ENCODE data around the gene MEF2D.

The MEF2D gene

GRCh38 chr1:156423422-156424352 is 76.9 kb downstream of the MEF2D start:
- Histone ChIP-seq H2AFZ (ENCODE audit: low read length, unreplicated experiment) (no peak overlapping the region), H3K27me3 (ENCODE audit: insufficient read depth, low read length) (peaks cover 99% of the 10 kb centered on the region), H3K27ac (ENCODE audit: low read depth, low read length) (no peak overlapping the region), H3K36me3 (ENCODE audit: insufficient read depth, low read length) (no peaks in the 10 kb centered on the region), H3K4me1 (ENCODE audit: control insufficient read depth, insufficient read depth, low read length, unreplicated experiment) (peaks cover 12% of the 10 kb centered on the region), H3K4me3 (ENCODE audit: low read depth, low read length) (no peak overlapping the region), H3K79me2 (ENCODE audit: control insufficient read depth, insufficient read depth, low read length, unreplicated experiment) (no peaks in the 10 kb centered on the region)

- Histone ChIP-seq H3K79me2 (ENCODE audit: control insufficient read depth, insufficient read depth, low read length, unreplicated experiment) (no peaks in the 10 kb centered on the region), H3K27me3 (ENCODE audit: insufficient read depth, low read length) (peaks cover 99% of the 10 kb centered on the region), H3K4me3 (ENCODE audit: low read depth, low read length) (no peak overlapping the region), H3K4me1 (ENCODE audit: control insufficient read depth, insufficient read depth, low read length, unreplicated experiment) (peaks cover 12% of the 10 kb centered on the region), H2AFZ (ENCODE audit: low read length, unreplicated experiment) (no peak overlapping the region), H3K27ac (ENCODE audit: low read depth, low read length) (no peak overlapping the region), H3K36me3 (ENCODE audit: insufficient read depth, low read length) (no peaks in the 10 kb centered on the region)
Observed at GRCh38 chr1:156422602-156423091, 77.9 kb downstream of the MEF2D start.

DNA sequence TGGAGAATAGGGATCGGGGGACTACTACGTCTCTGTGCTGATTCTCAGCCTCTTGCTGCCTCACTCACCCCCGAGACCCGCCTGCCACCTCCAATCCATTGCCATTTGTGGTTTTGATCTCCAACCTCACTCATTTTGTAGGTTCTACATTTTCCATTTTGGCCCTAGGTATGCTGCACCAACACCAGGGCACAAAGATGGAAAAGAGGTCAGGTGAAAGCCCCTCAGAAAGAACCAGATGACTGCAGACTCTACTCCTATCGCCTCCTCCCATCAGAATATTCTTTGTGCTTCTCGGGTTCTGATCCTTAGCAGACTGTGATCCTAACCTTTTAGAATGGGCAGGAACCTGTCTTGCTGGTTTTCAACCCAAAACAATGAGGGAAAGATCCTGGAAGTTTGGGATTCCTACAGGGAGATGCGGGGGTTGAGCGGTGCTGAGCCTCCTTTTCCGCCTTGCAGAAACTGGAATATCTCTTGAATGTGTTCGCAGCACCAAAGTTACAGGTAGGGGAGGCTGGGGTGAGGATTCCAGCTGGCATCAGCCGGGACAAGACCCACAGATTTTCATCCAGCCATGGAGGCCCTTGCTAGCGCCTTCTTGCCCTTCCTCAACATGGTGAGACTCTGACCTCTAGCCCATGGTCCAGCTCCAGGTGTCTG is 78.5 kb downstream of the MEF2D start:
- no peak overlapping the region for H3K27ac ChIP-seq (ENCODE audit: low read depth, low read length)
- H3K4me1 ChIP-seq (ENCODE audit: control insufficient read depth, insufficient read depth, low read length, unreplicated experiment): peaks cover 12% of the 10 kb centered on the region
- H2AFZ ChIP-seq (ENCODE audit: low read length, unreplicated experiment): no peak overlapping the region
- H3K4me3 ChIP-seq (ENCODE audit: low read depth, low read length): no peak overlapping the region; the same call in 1 of the 2 replicates
- no peaks in the 10 kb centered on the region for H3K36me3 ChIP-seq (ENCODE audit: insufficient read depth, low read length)
- H3K27me3 ChIP-seq (ENCODE audit: insufficient read depth, low read length): peaks cover 99% of the 10 kb centered on the region
- H3K79me2 ChIP-seq (ENCODE audit: control insufficient read depth, insufficient read depth, low read length, unreplicated experiment): no peaks in the 10 kb centered on the region

DNA sequence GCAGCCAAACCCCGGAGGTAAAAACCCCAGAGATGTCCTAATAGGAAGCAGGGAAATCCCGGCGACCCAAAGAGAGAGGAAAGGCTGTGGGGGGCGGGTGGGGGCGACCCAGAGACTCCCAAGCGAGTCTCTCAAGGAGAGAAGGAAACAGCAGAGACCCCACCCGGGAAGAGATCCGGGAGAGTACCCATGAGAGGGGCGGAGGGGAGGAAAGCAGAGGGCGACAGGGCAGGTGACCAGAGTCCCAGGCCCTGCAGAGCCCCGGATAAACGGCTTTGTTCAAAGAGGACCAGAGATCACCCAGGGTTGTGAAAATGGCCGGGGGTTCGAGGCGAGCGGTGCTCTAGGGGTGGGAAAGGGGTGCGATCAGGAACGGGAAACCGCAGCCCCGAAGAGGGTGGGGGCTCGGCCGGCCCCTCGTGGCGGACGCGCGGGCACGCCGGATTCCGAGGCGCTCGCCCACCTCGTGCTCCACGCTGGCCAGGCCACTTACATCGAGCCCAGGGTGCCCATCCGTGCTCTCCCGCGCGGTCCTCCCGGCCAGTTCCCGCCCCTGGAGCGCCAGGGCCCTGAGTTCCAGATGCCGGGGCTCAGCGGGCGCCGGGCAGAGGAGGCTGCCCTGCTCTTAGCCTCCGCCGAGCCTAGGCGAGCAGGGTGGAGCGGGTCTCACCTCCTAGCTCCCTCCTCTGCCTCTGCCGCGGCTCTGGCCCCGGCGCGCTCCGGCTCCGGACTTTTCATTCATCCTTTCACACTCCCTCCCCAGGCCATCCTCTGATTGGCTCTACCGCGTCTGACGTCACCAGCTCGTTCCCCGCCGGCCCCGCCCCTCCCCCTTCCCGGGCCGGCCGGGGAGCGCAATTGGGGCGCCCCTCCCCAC is 79.3 kb downstream of the MEF2D start:
- peak overlapping the region; percentile 66 for H3K4me3 ChIP-seq (ENCODE audit: low read depth, low read length)

DNA sequence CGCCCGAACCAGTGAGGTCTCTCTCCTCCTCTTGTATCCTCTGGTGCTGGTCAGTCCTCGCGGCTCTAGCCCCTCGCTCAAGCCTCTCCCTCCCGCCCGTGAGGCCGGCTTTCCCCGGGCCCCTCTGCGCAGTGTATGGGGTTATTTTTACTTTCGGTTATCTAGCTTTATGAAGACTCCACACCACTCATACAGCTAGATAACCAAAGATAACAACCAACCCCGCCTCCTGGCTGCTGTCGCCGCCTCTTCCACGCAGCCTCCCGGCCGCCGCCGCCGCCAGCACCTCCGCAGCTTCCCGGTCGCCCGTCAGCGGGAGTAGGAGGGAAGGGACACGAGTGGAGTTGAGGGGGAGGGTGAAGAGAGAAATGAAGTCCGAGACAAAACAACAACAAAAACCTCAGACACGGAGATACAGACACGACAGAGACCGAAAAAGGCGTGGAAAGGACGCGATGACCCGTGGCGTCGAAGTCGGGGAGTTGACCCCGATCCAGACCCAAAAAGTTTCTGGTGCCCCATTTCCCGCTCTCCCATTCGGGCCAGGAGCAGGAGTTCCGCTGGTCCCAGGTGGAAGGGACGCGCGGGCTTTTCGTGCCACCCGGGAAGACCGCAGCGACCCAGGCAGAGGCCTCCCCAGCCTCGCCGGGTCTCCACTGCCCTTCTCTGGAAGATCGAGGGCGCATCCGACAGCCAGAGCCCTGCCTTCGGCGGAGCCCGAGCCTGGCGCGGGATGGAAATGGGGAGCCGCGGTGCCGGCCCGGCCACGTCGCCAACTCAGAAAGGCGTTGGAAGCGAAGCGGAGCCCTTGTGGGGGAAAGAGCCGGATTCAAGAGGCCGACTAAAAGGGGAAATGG is 80.1 kb downstream of the MEF2D start:
- Histone ChIP-seq H3K27me3 (ENCODE audit: insufficient read depth, low read length) (peaks cover 99% of the 10 kb centered on the region), H3K4me1 (ENCODE audit: control insufficient read depth, insufficient read depth, low read length, unreplicated experiment) (peaks cover 12% of the 10 kb centered on the region), H3K27ac (ENCODE audit: low read depth, low read length) (no peak overlapping the region), H3K36me3 (ENCODE audit: insufficient read depth, low read length) (no peaks in the 10 kb centered on the region), H2AFZ (ENCODE audit: low read length, unreplicated experiment) (no peak overlapping the region), H3K4me3 (ENCODE audit: low read depth, low read length) (peak overlapping the region; percentile 66), H3K79me2 (ENCODE audit: control insufficient read depth, insufficient read depth, low read length, unreplicated experiment) (no peaks in the 10 kb centered on the region)

More for the DNA sequence above, 79.3 kb downstream of the MEF2D start:
- Histone ChIP-seq H3K4me1 (ENCODE audit: control insufficient read depth, insufficient read depth, low read length, unreplicated experiment) (peaks cover 12% of the 10 kb centered on the region), H3K79me2 (ENCODE audit: control insufficient read depth, insufficient read depth, low read length, unreplicated experiment) (no peaks in the 10 kb centered on the region), H3K36me3 (ENCODE audit: insufficient read depth, low read length) (no peaks in the 10 kb centered on the region), H3K27ac (ENCODE audit: low read depth, low read length) (no peak overlapping the region), H2AFZ (ENCODE audit: low read length, unreplicated experiment) (peak overlapping the region; percentile 24), H3K27me3 (ENCODE audit: insufficient read depth, low read length) (peaks cover 99% of the 10 kb centered on the region)

GRCh38 chr1:156419854-156420204 is 80.7 kb downstream of the MEF2D start:
- H3K4me3 ChIP-seq (ENCODE audit: low read depth, low read length): peak overlapping the region; percentile 66
- H3K36me3 ChIP-seq (ENCODE audit: insufficient read depth, low read length): no peaks in the 10 kb centered on the region
- no peak overlapping the region for H3K27ac ChIP-seq (ENCODE audit: low read depth, low read length)
- peaks cover 99% of the 10 kb centered on the region for H3K27me3 ChIP-seq (ENCODE audit: insufficient read depth, low read length)
- no peaks in the 10 kb centered on the region for H3K79me2 ChIP-seq (ENCODE audit: control insufficient read depth, insufficient read depth, low read length, unreplicated experiment)
- H2AFZ ChIP-seq (ENCODE audit: low read length, unreplicated experiment): no peak overlapping the region
- peaks cover 12% of the 10 kb centered on the region for H3K4me1 ChIP-seq (ENCODE audit: control insufficient read depth, insufficient read depth, low read length, unreplicated experiment)

DNA sequence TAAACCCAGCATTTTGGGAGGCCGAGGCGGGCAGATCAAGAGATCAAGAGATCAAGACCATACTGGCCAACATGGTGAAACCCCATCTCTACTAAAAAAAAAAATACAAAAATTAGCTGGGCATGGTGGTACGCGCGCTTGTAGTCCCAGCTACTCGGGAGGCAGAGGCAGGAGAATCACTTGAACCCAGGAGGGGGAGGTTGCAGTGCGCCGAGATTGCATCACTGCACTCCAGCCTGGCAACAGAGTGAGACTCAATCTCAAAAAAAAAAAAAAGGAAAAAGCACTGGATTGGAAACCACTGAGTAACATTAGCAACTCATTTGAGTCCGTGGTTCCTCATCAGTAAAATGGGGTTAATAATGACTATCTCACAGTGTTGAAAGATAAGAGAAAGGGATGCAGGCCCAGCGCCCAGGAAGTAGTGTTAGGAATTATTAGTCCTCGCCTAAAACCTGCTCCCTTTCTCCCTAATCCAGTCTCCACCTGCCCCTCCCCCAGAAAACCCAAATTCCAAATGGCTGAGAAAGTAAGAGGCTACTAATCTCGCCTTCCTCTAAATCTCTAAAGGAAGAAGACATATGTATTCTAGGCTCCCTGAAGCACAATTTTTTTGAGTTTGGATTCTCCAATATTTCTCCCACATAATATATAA is 82.0 kb downstream of the MEF2D start:
- Histone ChIP-seq H3K4me1 (ENCODE audit: control insufficient read depth, insufficient read depth, low read length, unreplicated experiment) (peaks cover 12% of the 10 kb centered on the region), H3K27ac (ENCODE audit: low read depth, low read length) (no peak overlapping the region), H2AFZ (ENCODE audit: low read length, unreplicated experiment) (no peak overlapping the region), H3K36me3 (ENCODE audit: insufficient read depth, low read length) (no peaks in the 10 kb centered on the region), H3K79me2 (ENCODE audit: control insufficient read depth, insufficient read depth, low read length, unreplicated experiment) (no peaks in the 10 kb centered on the region), H3K27me3 (ENCODE audit: insufficient read depth, low read length) (peaks cover 99% of the 10 kb centered on the region), H3K4me3 (ENCODE audit: low read depth, low read length) (no peak overlapping the region)

DNA sequence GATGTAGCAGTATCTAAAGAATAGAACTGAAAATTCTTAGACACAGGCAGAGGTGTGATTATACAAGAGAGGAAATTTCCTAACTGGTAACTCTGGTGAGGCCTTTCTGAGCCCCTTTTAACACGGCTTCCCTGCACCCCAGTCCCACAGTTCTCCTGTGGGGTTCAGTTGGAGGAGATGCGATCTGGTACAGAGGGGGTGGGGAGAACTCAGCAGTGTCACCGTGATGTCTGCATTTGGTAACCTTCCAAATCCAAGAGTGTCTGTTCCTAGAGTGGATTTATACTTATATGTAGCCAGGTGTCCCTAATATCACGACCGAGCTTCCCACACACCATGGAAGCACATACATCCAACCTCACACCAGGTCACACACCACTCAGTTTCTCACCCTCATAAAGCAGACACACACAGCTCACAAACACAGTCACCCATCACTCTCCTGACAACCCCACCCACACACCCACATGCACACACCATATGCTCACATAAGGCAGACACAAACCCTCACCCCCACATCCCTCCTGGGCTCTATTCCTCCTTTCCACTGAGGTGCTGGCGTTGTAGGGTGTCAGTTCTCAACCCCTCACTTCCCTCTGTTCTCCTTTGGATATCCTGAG is 83.1 kb downstream of the MEF2D start:
- Histone ChIP-seq H2AFZ (ENCODE audit: low read length, unreplicated experiment) (no peak overlapping the region), H3K4me1 (ENCODE audit: control insufficient read depth, insufficient read depth, low read length, unreplicated experiment) (peaks cover 12% of the 10 kb centered on the region), H3K27ac (ENCODE audit: low read depth, low read length) (no peak overlapping the region), H3K4me3 (ENCODE audit: low read depth, low read length) (no peak overlapping the region), H3K27me3 (ENCODE audit: insufficient read depth, low read length) (peaks cover 99% of the 10 kb centered on the region), H3K79me2 (ENCODE audit: control insufficient read depth, insufficient read depth, low read length, unreplicated experiment) (no peaks in the 10 kb centered on the region), H3K36me3 (ENCODE audit: insufficient read depth, low read length) (no peaks in the 10 kb centered on the region)

DNA sequence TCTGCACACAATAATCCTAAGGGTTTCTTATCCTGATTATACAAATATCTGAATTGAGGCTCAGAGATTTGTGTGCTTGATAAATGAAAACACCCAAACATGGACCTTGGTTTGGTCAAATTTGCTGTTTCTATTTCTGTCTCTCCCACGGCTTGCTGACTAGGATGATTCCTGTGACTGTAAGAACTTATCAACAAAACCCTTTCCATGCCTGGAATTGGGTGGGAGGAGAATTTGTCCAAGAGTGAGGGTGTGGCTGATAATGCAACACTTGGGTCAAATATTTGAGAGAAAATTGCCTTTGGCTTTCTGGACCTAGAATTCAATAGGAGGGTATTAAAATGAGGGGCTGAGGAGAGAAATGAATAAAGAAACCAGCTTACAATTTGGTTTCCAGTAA is 83.6 kb downstream of the MEF2D start:
- H3K27ac ChIP-seq (ENCODE audit: low read depth, low read length): no peak overlapping the region
- no peak overlapping the region for H2AFZ ChIP-seq (ENCODE audit: low read length, unreplicated experiment)
- H3K4me3 ChIP-seq (ENCODE audit: low read depth, low read length): no peak overlapping the region
- no peaks in the 10 kb centered on the region for H3K36me3 ChIP-seq (ENCODE audit: insufficient read depth, low read length)
- peaks cover 12% of the 10 kb centered on the region for H3K4me1 ChIP-seq (ENCODE audit: control insufficient read depth, insufficient read depth, low read length, unreplicated experiment)
- no peaks in the 10 kb centered on the region for H3K79me2 ChIP-seq (ENCODE audit: control insufficient read depth, insufficient read depth, low read length, unreplicated experiment)
- H3K27me3 ChIP-seq (ENCODE audit: insufficient read depth, low read length): peaks cover 99% of the 10 kb centered on the region
